Effector CD8-positive, alpha-beta T cell (primary cell): ENCODE measurements around the gene STX1B.
"Not testable (repeated sequence)": the region's sequence is repeated elsewhere in the genome, so short reads cannot be mapped to it uniquely, and the experiment has no call there.

Experiments used
- DNase-seq: peaks from one replicate; lab custom pipeline; 2025; lab: John Stamatoyannopoulos, UW

Gene STX1B

DNA sequence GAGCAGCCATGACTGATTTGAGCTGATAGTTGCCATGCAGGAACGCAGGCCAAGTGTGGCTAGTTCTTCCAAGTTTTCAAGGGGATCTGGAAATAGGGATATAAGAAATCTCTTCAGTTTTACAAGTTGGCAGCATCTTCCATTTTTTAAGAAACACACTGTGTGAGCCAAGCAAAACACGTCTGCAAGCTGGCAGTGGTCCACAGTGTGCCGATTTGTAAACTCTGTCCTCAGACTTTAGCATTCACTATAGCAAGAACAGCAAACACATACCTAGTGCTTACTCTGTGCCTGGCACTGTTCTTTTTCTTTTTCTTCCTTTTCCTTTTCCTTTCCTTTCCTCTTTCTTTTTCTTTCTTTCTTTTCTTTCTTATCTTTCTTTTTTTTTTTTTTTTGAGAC, 58.7 kb downstream of the STX1B start:
- no peak for DNase-seq

GRCh38 chr16:30951193-30951592, 59.2 kb downstream of the STX1B start:
- DNase-seq: no peak

DNA sequence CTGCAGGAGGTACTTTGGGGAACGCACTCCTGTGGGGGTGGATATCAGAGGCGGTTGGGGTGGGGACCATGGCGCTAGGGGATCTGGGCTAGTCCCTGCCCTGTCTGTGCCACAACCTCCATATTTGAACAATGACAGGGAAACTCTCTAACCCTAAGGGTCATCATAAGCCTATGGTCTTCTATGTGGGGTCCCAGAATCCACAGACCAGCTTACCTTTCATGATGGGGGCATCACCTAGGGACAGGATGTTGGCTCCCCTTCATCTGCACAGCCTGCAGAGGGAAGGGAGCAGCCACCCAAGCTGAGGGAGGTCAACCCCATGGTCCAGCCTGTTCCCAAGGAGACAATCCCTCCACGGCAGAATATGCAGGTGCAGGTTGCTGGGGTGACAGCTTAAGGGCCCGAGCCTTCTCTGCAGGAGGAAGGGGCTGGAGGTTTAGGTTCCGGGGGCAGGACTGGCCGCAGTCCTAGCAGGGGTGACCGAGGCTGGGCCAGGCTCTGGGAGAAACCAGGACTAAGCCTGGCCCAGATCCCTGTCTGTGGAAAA, 59.8 kb downstream of the STX1B start:
- DNase-seq: no peak

GRCh38 chr16:30949650-30950515, 60.6 kb downstream of the STX1B start:
- no peak for DNase-seq

DNA sequence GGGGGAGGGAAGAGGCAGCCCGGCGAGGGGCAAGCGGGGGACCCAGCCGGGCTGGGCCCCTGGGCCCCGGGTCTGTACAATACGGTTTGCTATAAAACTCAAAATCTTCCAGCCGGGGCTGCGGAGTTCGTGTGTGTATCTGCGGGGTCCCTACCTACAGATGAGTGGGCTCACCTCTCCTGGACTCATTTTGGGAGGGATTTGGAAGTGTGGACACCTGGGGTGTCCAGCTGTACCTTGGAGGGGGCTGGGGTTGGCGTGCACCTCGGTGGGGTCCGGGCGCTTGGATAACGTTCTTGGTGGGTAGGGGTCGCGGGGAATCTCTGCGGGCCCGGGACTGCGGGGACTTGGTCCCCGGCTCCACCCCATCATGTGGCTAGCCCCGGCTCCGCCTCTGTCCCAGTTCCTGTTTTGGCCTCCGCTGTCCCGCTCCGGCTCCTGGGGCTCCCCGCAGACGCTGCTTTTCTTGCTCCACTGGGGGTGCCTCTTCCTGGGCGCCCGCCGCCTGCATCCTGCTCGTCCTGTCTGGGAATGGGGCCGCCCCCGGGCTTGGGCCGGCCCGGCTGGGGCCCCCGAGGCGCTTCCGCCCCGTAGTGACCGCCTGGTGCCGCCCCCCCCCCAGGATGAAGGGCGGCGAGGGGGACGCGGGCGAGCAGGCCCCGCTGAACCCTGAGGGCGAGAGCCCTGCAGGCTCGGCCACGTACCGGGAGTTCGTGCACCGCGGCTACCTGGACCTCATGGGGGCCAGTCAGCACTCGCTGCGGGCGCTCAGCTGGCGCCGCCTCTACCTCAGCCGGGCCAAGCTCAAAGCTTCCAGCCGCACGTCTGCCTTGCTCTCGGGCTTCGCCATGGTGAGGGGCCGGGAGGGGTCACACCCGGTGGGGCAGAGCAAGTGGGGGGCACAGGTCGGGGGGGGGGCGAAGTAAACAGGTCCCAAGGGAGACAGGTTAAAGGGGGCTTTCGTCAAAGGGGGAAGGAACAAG, 61.5 kb downstream of the STX1B start, which contains the start of gene ORAI3:
Gene ORAI3, plus strand, starts transcription at position 402 of the 983 bp plus-strand sequence. Its CDS starts 222 bp downstream, at position 624.
- DNase-seq: no peak

DNA sequence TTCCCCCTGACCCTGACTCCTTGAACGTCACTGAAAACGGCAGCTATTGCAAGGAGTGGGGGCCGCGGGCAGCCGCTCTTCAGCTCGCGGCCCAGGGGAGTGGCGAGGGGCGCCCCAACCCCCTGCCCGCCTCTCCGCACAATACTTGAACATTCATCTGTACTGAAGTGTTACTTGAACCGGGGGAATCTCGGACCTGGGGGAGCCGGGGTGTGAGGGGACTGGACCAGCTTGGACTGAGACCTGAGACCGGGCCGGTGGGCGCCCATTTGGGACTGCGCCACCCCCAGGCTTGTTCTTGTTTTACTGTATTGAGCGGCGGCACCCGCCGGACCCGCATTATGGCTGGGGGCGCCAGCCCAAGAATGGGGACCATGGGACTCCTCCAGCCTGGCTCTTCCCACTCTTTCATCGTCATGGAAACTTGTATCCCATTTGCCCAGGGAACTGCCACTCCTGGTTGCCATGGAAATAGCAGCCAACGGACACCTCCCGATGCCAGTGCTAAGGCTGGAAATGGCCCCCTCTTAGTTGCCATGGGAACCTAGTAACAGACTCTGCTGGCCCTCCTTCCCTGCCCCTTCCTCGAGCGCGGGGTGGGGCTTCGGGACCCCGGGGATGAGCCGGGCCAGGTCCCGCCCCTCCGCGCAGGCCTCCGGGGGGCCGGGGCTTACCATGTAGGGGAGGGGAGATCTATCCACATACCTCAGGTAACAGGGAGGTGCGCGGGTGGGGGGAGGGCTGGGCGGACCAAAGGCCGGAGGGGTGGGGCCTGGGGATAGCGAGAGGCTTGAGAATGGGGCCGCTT, 62.4 kb downstream of the STX1B start:
- no peak for DNase-seq

DNA sequence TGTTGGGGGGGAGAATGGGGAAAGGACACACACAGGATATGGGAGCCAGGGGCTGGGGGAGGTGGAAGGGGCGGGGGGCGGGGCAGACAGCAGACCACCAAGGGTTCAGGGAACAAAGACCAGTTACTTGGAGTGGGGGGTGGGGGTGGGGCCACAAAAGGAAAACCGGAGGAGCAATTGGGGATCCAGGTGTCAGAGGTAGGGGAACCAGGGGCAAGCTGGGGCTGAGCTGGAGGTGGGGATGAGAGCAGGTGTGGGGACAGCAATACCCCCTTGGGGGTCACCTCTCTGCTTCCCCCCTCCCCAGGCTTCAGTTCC, 62.9 kb downstream of the STX1B start:
- DNase-seq: no peak

- DNase-seq: no peak
Observed at GRCh38 chr16:30946671-30947540, 63.5 kb downstream of the STX1B start.

- no peak for DNase-seq
Observed at GRCh38 chr16:30944352-30944751, 66.1 kb downstream of the STX1B start.

- no peak for DNase-seq
Observed at GRCh38 chr16:30942426-30942806, 68.0 kb downstream of the STX1B start.

DNA sequence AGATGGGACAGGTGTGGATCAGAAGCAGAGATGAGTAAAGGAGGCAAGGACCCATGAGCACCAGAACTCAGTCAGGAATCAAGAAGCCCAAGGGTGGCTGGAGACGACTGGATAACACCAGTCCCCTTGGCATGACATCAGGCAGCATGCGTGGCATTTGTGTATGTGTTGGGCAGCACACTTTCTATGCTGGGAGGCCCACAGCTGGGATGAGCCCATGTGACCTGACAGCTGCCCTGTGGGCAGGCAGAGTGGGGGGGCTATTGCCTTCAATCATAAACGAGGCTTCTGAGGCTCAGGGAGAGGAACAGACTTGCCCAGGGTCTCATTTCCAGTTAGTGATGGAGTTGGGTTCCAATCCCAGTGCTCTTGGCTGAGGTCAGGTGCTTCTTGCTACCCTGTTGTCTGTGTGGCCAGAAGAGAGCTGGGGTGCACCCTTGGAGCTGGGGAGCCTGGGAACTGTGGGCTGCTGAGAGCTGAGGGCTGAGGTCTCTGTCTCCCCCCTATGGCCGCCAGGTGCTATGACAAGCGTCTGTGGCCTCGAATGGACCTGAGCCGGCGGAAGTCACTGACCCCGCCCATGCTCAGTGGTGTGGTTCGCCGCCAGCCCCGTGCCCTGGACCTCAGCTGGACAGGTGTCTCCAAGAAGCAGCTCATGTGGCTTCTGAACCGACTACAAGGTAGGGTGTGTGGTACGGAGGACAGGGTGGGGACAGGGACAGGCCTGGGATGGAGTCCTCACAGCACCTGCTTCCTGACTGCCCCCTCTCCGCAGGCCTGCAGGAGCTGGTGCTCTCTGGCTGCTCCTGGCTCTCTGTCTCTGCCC, 68.6 kb downstream of the STX1B start:
- peak; percentile 36 for DNase-seq

DNA sequence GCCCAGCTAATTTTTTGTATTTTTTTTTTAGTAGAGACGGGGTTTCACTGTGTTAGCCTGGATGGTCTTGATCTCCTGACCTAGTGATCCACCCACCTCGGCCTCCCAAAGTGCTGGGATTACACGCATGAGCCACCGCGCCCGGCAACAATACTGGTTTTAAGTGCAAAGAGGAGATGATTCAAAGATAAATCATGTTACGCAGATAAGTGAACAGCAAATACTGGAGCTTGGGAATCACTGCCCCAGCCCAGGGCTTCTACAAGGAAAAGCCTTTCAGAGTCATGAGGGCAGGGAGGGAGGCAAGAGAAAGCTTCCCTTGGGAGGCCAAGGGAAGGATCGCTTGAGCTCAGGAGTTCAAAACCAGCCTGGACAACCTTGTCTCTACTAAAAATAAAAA, 70.9 kb downstream of the STX1B start:
- DNase-seq: not testable (repeated sequence)
